Gastrocnemius medialis (tissue), 4 donors: ENCODE measurements around the gene TERB1.

ENCODE experiments used
- CTCF ChIP-seq, 5 experiments: fragments of 450-650 bp in 3 of 5; fragments of 200-600 bp in 2 of 5; sonication (generic) in 2 of 5; IDR thresholded peaks in 4 of 5; conservative IDR thresholded peaks in 1 of 5; 1 replicate in 4 of 5; 2 replicates in 1 of 5; pipeline ENCODE4 v1.5.1; 2016 to 2019; ENCODE audit warnings: antibody characterized with exemption in 5 of 5, mild to moderate bottlenecking in 3 of 5, moderate library complexity in 3 of 5
- POLR2A ChIP-seq, 2 donors: fragments of 450-650 bp; IDR thresholded peaks; one replicate each; pipeline ENCODE4 v1.6.1; 2017; ENCODE audit warnings: antibody characterized with exemption in 2 of 2, mild to moderate bottlenecking in 2 of 2, moderate library complexity in 2 of 2

- no peak for TF ChIP-seq CTCF (IDR thresholded peaks at IDR 0.05 in 4 of 5, conservative IDR thresholded peaks at IDR 0.05 in 1 of 5)
- TF ChIP-seq POLR2A (IDR thresholded peaks at IDR 0.05), result no peak
These were observed 40.0 kb upstream of the TERB1 start for GRCh38 chr16:66841366-66841765.
